Measurements from ENCODE around the gene NDUFS8.
A peak's percentile ranks its signal among the peaks of the same experiment; 100 is the strongest.

Gene NDUFS8

DNA sequence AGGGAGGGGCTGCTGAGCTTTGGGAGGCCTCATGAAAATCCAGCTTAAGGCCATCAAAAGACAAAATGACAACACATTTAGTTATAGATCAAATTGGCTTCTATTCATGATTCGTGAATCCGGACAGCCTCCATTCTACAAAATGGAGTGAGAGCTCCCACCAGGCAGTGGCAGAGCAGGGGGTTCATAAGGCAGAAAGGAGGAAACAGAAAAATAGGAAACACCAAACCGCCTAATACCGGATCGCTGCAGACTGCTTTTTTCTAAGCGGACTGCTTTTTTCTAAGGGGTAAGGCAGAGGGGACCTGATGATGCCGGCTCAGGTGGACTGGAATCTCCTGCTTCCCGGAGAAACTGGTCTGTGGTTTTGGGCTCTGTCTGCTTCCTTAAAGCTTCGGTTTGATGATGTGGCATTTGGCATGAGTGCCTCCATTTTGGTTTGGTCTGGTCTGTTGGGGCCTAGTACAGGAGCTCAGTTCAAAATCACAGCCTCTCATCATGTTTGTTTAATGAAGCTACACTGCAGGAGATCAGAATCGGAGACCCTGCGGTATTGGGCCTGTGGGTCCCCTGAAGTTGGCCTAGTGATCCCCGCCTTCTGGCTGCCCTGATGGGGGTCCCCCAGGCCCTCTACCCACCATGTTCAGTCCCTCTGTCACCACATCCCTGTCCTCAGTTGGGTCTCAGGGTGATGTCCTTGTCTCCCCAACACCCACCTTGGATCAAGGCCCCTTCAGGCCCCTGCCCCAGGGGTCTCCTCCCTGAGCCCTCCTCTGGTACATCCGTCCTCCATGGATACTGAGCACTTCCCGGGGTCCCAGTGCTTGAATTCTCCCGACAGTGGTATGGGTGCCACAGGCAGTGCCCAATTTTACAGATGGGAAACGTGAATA lies 19.2 kb upstream of the NDUFS8 start:
- Histone ChIP-seq H2BK12ac (ENCODE audit: low read length in 2 of 2) (peak overlapping the region; percentile 91 to 99), H3K36me3 (ENCODE audit: control insufficient read depth in 1 of 2, insufficient read depth in 2 of 2, low read depth in 1 of 2, low read length in 2 of 2) (peaks cover 5% of the 10 kb centered on the region in 2 experiments), H2AFZ (ENCODE audit: low read depth, low read length) (no peak overlapping the region), H3K18ac (ENCODE audit: low read depth in 1 of 2, low read length in 2 of 2) (peak overlapping the region; percentile 88 to 97), H2BK120ac (ENCODE audit: low read depth, low read length) (peak overlapping the region; percentile 84), H3K14ac (ENCODE audit: low read length in 2 of 2) (peak overlapping the region in 1 of 2 experiments; percentile 29), H3K4me2 (ENCODE audit: low read length, poor library complexity, severe bottlenecking) (peak overlapping the region; percentile 42), H2BK5ac (ENCODE audit: low read depth, low read length, poor library complexity, severe bottlenecking) (no peak overlapping the region), H3K4ac (ENCODE audit: low read depth in 1 of 2, low read length in 2 of 2) (peak overlapping the region; percentile 91 to 95), H3K27me3 (ENCODE audit: control insufficient read depth in 1 of 2, insufficient read depth in 1 of 2, low read length in 2 of 2) (no peaks in the 10 kb centered on the region), H2AK5ac (ENCODE audit: low read length, severe bottlenecking) (peak overlapping the region; percentile 100), H3K4me1 (ENCODE audit: control insufficient read depth, insufficient read depth, low read depth, low read length) (peaks cover 61% of the 10 kb centered on the region), H4K8ac (ENCODE audit: low read length) (peak overlapping the region; percentile 86), H3K23ac (ENCODE audit: low read length in 2 of 2) (peak overlapping the region in 1 of 2 experiments; percentile 45), H3K79me1 (replicated peaks; ENCODE audit: low read length, poor library complexity, severe bottlenecking) (peaks cover 12% of the 10 kb centered on the region), H3K4me3 (ENCODE audit: insufficient read depth in 1 of 2, low read depth in 1 of 2, low read length in 2 of 2) (peak overlapping the region in 1 of 2 experiments; percentile 83), H3K27ac (ENCODE audit: low read length, poor library complexity, severe bottlenecking) (peak overlapping the region; percentile 94), H2BK15ac (ENCODE audit: low read depth, poor library complexity, severe bottlenecking) (peak overlapping the region; percentile 65), H3K9me3 (ENCODE audit: control insufficient read depth, low read length) (no peaks in the 10 kb centered on the region), H3K9ac (ENCODE audit: low read length) (peak overlapping the region; percentile 91), H4K91ac (ENCODE audit: low read length) (peak overlapping the region; percentile 96)
- WGBS = 93% methylated on average over 16 of the region's 16 CpGs
- no peak for DNase-seq

DNA sequence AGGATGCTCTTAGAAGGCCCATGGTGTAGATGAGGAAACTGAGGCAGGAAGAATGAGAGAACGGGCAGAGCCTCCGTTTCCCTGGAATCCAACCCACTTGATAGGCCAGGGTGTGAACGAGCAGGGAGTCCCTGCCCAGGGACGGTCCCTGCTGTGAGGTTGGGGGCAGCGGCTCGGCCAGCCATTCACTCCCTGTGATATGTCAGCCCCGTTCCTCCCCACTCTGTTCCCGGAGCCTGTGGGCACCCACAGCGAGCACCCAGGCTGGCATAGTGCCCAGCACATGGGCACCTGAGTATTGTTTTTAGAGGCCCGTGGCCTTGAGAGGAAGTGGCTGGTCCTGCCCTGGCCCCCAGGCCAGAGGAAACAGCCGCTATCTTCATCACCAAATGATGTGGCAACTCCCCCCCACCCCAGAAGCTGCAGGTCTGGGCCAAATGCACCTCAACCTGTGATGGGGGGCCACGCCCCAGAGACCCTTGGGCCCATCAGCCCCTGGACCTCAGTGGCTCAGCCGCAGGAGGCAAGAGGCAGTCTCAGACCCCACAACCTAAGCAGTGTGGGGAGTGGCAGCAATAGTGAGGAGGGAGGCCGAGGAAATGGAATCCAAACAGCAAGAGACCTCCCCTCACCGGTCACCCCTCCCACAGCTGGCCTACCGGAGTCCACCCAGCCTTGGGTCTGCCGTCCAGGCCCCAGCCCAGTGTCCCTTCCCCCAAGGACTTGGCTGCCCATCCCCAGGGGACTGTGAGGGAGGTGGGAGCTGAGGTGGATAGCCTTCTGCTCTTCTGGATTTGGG lies 18.2 kb upstream of the NDUFS8 start:
- Histone ChIP-seq H3K18ac (ENCODE audit: low read depth in 1 of 2, low read length in 2 of 2) (peak overlapping the region; percentile 83 to 88), H3K14ac (ENCODE audit: low read length in 2 of 2) (peak overlapping the region in 1 of 2 experiments; percentile 66), H3K4me2 (ENCODE audit: low read length, poor library complexity, severe bottlenecking) (no peak overlapping the region), H3K4ac (ENCODE audit: low read depth in 1 of 2, low read length in 2 of 2) (peak overlapping the region; percentile 86 to 91), H4K8ac (ENCODE audit: low read length) (peak overlapping the region; percentile 97), H2BK15ac (ENCODE audit: low read depth, poor library complexity, severe bottlenecking) (peak overlapping the region; percentile 98), H3K4me3 (ENCODE audit: insufficient read depth in 1 of 2, low read depth in 1 of 2, low read length in 2 of 2) (no peak overlapping the region), H3K4me1 (ENCODE audit: control insufficient read depth, insufficient read depth, low read depth, low read length) (peaks cover 70% of the 10 kb centered on the region), H3K79me1 (replicated peaks; ENCODE audit: low read length, poor library complexity, severe bottlenecking) (peaks cover 12% of the 10 kb centered on the region), H2BK12ac (ENCODE audit: low read length in 2 of 2) (peak overlapping the region; percentile 91 to 99), H3K9ac (ENCODE audit: low read length) (peak overlapping the region; percentile 33), H3K9me3 (ENCODE audit: control insufficient read depth, low read length) (no peaks in the 10 kb centered on the region), H3K23ac (ENCODE audit: low read length in 2 of 2) (peak overlapping the region in 1 of 2 experiments; percentile 10), H3K27ac (ENCODE audit: low read length, poor library complexity, severe bottlenecking) (peak overlapping the region; percentile 94), H3K27me3 (ENCODE audit: control insufficient read depth in 1 of 2, insufficient read depth in 1 of 2, low read length in 2 of 2) (no peaks in the 10 kb centered on the region), H2BK5ac (ENCODE audit: low read depth, low read length, poor library complexity, severe bottlenecking) (peak overlapping the region; percentile 96), H2AFZ (ENCODE audit: low read depth, low read length) (no peak overlapping the region), H2BK120ac (ENCODE audit: low read depth, low read length) (peak overlapping the region; percentile 99), H2AK5ac (ENCODE audit: low read length, severe bottlenecking) (peak overlapping the region; percentile 100), H3K36me3 (ENCODE audit: control insufficient read depth in 1 of 2, insufficient read depth in 2 of 2, low read depth in 1 of 2, low read length in 2 of 2) (peaks cover 5% of the 10 kb centered on the region in 2 experiments), H4K91ac (ENCODE audit: low read length) (peak overlapping the region; percentile 99)
- WGBS = 92% methylated on average over 11 of the region's 17 CpGs
- DNase-seq = no peak

DNA sequence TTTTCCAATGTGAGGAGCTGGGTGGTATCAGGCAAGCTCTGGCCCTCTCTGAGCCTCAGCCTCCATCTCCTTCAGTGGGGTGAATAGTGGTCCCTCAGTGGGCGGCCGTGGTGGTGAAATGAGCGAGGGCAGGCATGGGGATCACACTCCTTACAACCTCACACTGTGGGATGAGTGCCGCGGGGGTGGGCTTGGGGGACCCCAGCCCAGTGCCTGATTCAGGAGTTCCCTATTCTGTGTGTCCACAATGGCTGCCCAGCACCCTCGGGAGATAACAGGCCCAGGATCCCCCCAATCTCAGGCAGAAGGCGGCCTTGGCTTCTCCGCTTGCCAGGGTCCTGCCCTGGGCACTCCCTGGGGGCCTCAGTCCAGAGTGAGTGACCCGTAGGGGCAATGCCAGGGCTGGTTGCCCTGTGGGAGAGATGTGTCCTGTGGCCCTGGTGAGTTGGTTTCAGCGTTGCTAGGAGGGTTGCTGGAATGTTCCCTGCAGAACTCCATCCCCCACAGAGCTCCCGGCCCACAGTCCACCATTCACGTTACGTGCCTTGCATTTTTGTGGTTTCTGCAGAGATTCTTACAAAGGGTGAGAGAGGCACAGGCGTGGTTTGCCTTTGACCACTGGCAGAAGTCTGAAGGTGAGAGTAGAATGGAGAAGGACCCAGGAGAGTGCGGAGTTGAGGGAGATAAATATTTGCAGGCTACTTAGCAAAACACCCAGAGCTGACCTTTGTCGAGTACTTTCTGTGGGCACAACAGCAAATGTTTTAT lies 17.5 kb upstream of the NDUFS8 start:
- H2BK120ac ChIP-seq (ENCODE audit: low read depth, low read length) = peak overlapping the region; percentile 99

More for the DNA sequence above, 17.5 kb upstream of the NDUFS8 start:
- peak overlapping the region in 1 of 2 experiments; percentile 50 for H3K14ac ChIP-seq (ENCODE audit: low read length in 2 of 2)
- peak overlapping the region; percentile 96 for H2BK5ac ChIP-seq (ENCODE audit: low read depth, low read length, poor library complexity, severe bottlenecking)
- peaks cover 12% of the 10 kb centered on the region for H3K79me1 ChIP-seq (replicated peaks; ENCODE audit: low read length, poor library complexity, severe bottlenecking)
- 52% methylated on average over 15 of the region's 16 CpGs for WGBS
- H4K91ac ChIP-seq (ENCODE audit: low read length) = peak overlapping the region; percentile 99
- H3K4me1 ChIP-seq (ENCODE audit: control insufficient read depth, insufficient read depth, low read depth, low read length) = peaks cover 72% of the 10 kb centered on the region
- H3K4ac ChIP-seq (ENCODE audit: low read depth in 1 of 2, low read length in 2 of 2) = peak overlapping the region; percentile 86 to 91
- no peaks in the 10 kb centered on the region for H3K9me3 ChIP-seq (ENCODE audit: control insufficient read depth, low read length)
- peak overlapping the region; percentile 6 for H3K4me2 ChIP-seq (ENCODE audit: low read length, poor library complexity, severe bottlenecking)
- peak overlapping the region; percentile 97 for H4K8ac ChIP-seq (ENCODE audit: low read length)
- H3K18ac ChIP-seq (ENCODE audit: low read depth in 1 of 2, low read length in 2 of 2) = peak overlapping the region; percentile 88 to 93
- peak overlapping the region; percentile 33 for H3K9ac ChIP-seq (ENCODE audit: low read length)
- no peak overlapping the region for H2AFZ ChIP-seq (ENCODE audit: low read depth, low read length)
- H2BK12ac ChIP-seq (ENCODE audit: low read length in 2 of 2) = peak overlapping the region; percentile 93 to 99
- peaks cover 5% of the 10 kb centered on the region in 2 experiments for H3K36me3 ChIP-seq (ENCODE audit: control insufficient read depth in 1 of 2, insufficient read depth in 2 of 2, low read depth in 1 of 2, low read length in 2 of 2)
- peak overlapping the region; percentile 94 for H3K27ac ChIP-seq (ENCODE audit: low read length, poor library complexity, severe bottlenecking)
- H3K27me3 ChIP-seq (ENCODE audit: control insufficient read depth in 1 of 2, insufficient read depth in 1 of 2, low read length in 2 of 2) = no peaks in the 10 kb centered on the region
- peak overlapping the region; percentile 98 for H2BK15ac ChIP-seq (ENCODE audit: low read depth, poor library complexity, severe bottlenecking)
- peak; percentile 93 for DNase-seq
- H3K23ac ChIP-seq (ENCODE audit: low read length in 2 of 2) = no peak overlapping the region
- no peak overlapping the region for H3K4me3 ChIP-seq (ENCODE audit: insufficient read depth in 1 of 2, low read depth in 1 of 2, low read length in 2 of 2)
- peak overlapping the region; percentile 100 for H2AK5ac ChIP-seq (ENCODE audit: low read length, severe bottlenecking)

All from mesenchymal stem cell (in vitro differentiated cells and primary cell).